ENCODE results near the gene LRP6.
A peak's percentile ranks its signal among the peaks of the same experiment; 100 is the strongest.
"Not testable (repeated sequence)": the region's sequence is repeated elsewhere in the genome, so short reads cannot be mapped to it uniquely, and the experiment has no call there.

LRP6 gene

DNA sequence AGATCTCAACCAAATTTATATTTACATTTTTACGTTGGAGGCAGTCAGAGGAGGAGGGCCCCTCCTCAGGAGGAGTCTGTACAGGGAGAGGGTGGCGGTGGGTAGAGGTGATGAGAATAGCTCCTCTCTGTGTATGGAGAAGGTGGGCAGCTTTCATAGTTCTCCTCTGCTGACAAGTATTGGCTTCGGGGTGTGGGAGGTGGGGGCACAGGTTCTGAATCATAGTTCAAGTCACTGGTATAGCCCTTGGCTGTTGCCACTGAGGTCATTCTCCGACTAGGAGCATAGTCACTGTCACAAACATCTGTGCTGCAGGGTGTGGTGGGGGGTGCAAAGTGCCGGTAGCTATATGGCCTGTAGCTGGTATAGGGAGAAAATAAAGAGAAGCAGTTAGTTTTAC is 145.8 kb downstream of the LRP6 start:
- DNase-seq (ENCODE audit: low spot score), result no peak

DNA sequence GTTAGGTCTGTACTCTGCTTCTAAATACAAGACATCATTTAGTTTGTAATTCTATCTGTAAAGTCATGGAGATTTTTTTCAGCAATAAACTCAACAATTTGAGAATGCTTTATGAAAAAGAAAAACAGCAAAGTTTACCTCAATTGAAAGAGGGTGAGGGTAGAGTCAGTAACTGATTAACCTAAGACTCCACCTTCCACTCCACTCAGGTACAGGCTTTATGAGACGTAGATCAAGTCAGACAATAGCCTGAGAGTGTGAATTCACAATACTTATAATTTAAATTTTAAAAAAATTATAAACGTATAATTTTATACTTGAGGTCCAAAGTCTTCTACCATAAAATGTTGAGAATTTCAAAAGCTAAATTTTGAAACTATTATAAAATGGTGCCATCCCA is 150.2 kb downstream of the LRP6 start:
- DNase-seq (ENCODE audit: low spot score), result no peak

DNA sequence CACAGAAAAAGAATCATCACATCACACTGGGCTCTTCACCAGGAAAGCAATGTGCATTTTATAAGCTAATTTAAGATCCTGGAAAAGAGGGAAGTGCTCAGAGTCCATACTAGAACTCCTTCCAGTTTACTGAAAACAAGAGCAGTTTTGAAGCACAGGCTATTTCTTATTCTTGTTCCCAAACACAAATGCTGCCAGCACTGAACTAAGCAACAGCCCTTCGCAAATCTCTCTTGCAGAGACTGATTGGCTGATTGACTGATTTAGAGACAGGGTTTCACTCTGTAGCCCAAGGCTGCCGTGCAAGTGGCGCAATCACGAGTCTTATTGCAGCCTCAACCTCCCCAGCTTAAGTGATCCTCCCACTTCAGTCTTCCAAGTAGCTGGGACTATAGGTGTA is 151.3 kb downstream of the LRP6 start:
- no peak for DNase-seq (ENCODE audit: low spot score)

DNA sequence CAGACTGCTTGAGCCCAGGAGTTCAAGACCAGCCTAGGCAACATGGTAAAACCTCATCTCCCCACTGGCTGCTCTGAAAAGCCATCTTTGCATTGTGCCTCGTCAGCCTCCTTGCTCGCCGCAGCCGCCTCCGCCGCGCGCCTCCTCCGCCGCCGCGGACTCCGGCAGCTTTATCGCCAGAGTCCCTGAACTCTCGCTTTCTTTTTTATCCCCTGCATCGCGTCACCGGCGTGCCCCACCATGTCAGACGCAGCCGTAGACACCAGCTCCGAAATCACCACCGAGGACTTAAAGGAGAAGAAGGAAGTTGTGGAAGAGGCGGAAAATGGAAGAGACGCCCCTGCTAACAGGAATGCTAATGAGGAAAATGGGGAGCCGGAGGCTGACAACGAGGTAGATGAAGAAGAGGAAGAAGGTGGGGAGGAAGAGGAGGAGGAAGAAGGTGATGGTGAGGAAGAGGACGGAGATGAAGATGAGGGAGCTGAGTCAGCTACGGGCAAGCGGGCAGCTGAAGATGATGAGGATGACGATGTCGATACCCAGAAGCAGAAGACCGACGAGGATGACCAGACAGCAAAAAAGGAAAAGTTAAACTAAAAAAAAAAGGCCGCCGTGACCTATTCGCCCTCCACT is 155.8 kb downstream of the LRP6 start:
- not testable (repeated sequence) for DNase-seq (ENCODE audit: low spot score)

DNA sequence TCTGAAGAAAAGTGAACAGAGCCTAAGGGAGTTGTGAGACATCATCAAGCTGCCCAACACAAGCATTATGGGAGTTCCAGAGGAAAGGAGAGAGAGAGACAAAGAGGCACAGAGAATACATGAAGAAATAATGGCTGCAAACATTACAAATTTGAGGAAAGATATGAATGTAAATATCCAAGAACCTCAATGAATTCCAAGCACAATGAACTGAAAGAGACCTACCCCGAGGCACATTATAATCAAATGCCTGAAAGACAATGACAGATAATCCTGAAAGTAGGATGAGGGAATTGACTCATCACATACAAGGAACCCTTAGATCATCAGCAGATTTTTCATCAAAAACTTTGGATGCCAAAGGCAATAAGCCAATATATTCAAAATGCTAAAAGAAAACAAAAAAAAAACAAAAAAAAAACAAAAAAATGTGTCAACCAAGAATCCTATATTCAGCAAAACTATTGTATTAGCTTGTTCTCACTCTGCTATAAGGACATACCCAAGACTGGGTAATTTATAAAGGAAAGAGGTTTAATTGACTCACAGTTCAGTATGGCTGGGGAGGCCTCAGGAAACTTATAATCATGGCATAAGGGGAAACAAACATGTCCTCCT is 158.3 kb downstream of the LRP6 start:
- DNase-seq (ENCODE audit: low spot score), result no peak

DNA sequence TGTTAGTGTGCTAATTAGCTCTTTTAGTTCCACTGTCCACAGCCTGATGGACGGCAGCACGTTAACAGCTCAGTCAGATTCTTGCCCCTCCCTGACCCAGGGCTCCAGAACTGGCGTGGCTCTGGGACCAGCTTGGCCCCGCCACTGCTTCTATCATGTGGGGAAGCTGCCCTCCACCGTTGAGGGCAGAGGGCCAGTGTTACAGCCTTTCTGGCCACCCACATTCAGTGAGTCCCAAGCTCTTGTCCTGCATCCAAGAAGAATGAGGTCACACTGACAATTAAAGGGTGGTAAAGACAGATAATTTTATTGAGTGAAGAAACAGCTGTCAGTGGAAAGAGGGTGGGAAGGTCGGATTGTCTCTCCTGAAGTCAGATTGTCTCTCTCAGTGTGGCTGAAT is 159.2 kb downstream of the LRP6 start:
- no peak for DNase-seq (ENCODE audit: low spot score)

DNA sequence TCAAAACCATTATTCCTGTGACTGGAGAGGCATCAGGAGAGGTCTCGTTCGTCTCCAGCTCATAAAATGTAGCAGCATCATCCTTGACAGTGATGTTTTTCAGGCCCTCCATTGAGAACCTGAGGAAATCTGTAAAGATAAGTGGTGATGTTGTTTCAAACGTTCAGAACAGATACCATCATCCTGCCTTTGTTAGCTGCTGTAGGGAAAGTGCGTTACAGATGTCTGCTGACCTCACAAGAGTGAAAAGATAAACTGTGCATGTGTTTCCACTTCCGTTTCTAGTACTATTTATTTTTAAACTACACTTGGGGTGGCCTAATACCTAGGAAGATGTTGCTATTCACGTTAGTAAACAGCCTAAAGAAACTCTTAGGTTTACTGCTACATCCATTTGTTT is 167.7 kb downstream of the LRP6 start:
- DNase-seq (ENCODE audit: low spot score), result no peak

DNA sequence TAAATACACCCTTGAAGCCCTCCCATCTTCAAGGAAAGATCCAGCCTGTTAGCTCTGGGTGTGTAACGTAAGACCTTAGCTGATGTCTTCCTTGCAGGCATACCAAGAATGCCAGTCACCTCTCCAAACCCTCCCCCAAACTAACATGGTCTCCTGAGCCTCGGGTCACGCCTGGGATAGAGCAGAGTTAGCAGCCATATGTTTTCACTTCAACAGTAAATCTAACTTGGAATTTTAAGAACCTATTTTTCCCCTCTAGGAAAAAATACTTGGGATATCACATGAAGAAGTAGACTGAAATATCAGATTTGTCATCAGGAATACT is 168.2 kb downstream of the LRP6 start:
- DNase-seq (ENCODE audit: low spot score), result no peak

DNA sequence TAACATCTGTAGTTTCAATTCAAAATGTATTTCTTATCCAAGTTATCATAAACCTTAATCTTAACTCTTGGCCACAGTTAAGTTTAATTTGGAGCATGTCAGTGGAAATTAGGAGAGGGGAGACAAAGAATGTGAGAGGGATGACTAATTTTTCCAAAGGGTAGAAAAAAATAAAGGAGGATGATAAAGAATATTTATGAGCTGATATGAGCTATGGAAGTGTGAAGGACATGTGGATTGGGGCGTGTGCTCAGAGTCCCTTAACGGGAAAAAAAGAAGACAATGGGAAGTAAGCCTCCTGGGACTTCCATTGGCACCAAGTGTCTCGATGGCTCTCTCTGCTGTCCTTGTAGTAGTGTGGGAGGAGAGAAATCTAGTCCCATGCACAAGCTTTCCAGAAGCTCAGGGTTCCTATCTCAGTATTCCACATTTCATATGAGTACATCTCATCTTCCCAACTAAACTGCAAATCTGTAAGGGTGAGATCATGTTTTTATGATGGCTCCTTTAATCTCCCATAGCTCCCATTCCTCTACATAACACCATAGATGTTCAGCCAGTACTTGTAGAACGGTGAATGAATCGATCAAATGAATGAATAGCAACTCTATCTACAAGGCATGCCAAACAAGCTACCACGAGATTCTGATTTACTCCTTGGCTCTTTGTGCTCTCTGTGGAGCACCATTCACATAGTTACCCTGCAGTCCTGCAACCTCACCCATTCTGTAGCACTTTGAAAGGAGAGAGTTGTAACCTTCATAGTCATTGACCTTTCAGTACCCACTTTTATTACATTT is 168.8 kb downstream of the LRP6 start:
- no peak for DNase-seq (ENCODE audit: low spot score)

DNA sequence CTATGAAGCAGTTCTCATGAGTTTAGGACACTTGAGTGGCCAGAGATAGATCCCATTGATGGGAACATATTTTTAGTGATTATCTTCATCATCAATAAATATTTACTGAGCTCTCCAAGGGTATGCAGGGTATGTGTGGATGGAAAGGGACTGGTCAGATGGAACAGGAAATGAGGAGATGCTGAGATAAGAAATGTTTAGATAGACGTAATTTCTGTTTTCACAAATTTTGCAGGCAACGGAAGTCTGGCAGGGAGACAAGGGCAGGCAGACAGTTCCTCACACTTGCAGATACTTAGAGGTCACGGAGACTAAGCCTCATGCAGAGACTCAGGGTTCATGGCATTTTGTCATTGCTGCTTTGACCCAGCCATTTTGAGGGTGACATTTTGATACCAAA is 171.8 kb downstream of the LRP6 start:
- DNase-seq (ENCODE audit: low spot score), result no peak

DNA sequence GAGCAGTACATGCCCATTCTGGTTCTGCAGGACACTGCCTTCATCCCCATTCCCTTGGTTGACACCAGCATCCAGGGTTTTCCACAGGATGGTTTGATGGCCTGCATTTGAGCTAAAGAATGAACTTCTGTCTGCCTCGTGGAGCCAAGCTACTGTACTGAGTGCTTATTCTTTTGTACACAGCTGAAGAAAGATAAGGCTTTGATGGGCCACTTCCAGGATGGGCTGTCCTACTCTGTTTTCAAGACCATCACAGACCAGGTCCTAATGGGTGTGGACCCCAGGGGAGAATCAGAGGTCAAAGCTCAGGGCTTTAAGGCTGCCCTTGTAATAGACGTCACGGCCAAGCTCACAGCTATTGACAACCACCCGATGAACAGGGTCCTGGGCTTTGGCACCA is 172.4 kb downstream of the LRP6 start:
- DNase-seq (ENCODE audit: low spot score), result no peak

DNA sequence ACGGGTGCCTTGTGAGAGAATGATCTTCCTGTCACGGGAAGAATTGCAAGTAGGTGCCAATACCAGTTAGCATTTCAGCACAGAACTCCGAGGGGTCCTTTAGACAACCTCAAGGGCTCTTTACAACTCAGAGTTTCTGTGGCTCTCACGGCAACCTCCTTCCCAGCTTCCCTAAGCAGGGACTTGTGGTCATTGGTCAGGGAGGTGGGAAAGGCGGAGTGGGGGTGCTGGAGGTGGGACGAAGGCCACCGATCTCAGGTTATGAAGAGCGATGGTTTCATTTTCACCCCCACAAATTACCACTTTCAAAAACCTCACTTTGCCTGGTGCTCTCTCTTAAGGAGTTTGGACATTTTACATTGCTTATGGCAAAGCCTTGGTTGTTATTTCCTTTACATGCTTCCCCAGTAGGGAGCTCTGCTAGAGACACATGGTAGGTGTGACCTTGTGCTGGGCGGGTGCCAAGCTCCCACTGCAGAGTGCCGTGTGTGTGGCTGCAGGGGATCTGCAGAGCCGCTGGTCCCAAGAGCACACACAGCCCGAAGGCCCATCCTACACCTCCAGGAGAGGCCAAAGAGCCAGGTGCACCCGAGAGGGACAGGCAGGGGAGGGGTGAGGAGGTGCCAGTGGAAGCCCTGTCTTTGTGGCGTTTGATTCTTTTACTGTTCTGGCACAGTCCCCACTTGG is 174.7 kb downstream of the LRP6 start:
- DNase-seq (ENCODE audit: low spot score), result no peak

DNA sequence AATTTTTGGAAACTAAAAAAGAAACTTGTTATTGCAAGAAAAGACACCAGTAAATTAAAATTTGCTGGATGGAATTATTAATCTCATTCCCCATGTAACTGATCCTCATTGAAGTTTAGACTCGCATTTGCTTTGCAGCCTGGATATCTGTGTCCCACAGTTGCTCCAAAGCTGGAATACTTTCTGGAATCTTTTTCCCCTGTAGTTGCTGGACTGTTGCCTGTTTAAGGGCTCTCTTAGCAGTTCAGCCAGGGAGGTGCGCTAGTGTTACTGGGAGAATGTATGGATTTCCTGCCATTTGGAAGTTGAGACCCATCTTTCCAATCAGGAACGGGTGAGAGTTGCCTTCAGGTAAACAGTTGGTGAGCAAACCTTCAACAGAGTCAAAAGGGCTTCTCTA is 175.8 kb downstream of the LRP6 start:
- no peak for DNase-seq (ENCODE audit: low spot score)

DNA sequence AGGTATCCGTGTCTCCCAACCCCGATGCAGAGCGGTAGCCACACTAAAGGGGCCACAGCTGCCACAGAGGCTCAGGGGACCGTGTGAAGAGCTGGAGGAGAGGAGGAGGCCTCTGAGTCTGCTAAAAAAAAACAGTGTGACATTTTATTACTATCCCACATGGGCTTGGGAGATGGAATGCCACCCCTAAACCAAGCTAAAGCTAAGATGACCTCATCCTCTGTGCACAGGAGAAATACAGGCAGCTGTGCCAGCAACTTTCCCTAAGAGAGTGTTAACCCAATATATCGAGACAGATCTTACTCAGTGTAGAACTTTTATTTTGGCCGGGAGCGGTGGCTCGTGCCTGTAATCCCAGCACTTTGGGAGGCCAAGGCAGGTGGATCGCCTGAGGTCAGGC is 178.1 kb downstream of the LRP6 start:
- DNase-seq (ENCODE audit: low spot score), result peak; percentile 26

DNA sequence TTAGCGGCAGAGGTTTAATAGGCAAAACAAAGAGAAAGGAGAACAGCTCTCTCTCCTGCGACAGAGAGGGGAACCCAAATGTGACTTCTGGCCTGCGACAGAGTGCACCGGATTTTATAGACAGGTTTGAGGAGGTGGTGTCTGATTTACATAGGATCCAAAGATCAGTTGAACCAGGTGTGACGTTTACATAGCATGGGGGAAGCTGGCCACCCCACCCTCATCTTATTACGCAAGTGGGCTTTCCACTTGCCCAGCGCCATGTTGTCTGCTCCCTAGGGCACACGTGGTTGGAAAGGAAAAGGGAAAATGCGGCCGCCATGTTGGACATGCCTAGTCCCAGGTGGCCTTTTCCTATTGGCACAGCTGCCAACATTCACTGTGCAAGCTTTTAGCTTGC is 178.7 kb downstream of the LRP6 start:
- DNase-seq (ENCODE audit: low spot score), result no peak

DNA sequence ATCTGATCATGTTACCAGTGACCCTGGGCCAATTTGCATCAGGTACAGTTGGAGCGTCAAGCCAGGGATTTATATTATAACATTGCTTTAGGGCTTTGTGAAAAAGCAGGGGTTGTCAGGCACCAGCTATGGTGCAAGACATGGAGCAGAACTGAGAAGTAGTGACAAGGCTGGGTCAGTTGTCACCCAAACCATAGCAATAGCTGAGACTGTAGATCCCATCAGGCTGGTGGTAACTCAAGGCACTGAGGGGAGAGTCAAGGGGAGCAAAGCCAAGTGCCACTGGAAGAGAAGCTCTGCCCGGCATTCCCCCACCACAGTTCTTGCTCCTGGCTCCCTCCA is 179.2 kb downstream of the LRP6 start:
- DNase-seq (ENCODE audit: low spot score), result no peak

DNA sequence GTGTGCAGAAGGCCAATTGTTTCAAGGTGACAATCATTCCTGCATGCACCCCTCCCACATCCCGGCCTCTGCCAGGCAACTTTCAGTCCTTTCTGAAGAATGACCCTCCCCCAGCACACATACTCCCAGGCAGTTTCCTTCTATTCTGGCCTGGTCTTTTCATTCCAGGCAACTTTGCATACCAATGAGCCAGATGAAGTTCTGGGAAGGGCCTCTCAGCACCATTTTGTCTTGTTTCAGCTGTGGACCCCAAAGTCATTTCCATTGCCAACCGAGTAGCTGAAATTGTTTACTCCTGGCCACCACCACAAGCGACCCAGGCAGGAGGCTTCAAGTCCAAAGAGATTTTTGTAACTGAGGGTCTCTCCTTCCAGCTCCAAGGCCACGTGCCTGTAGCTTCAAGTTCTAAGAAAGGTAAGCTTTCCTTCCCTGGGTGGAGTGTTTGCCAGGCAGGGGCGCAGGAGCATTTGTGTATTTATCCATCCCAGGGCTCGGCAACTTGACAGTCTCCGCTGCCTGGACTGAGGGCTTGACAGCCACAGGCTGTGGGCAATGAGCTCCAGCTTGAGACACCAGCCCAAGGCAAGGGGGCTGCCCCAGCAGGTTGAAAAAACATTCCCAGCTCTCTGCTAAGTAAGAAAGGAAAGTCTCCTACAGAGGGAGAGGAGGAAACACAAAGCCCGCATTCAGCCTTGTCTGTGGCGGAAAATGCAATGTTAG is 179.7 kb downstream of the LRP6 start:
- no peak for DNase-seq (ENCODE audit: low spot score)

DNA sequence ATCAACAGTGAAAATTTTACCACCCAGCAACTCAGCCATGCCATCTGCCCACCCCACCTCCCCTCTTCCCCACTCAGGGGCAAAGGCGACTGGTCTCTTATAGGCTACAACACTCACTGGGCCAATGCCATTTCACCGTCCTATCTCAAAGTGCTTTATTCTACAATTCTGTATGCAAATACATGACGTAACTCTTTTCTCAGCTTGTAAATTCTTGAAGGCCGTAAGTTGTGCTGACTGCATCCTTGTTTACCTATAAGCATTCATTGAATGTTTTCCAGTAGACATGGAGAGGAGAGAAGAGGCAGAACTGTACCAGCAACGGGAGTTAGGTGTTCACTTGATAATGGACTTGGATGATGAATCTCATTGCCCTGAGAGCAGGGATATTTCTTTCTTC is 180.5 kb downstream of the LRP6 start:
- no peak for DNase-seq (ENCODE audit: low spot score)

DNA sequence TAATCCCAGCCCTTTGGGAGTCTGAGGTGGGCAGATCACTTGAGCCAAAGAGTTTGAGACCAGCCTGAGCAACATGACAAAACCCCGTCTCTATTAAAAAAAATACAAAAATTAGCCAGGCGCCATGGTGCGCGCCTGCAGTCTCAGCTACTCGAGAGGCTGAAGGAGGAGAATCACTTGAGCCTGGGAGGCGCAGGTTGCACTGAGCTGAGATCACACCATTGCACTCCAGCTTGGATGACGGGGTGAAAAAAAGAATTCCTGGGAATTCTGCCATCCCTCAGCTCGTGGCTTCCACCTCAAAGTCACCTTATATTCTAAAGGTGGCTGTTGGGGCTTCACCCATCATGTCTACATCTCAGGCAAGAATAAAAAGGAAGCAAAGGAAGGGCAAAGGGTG is 183.2 kb downstream of the LRP6 start:
- DNase-seq (ENCODE audit: low spot score), result no peak

DNA sequence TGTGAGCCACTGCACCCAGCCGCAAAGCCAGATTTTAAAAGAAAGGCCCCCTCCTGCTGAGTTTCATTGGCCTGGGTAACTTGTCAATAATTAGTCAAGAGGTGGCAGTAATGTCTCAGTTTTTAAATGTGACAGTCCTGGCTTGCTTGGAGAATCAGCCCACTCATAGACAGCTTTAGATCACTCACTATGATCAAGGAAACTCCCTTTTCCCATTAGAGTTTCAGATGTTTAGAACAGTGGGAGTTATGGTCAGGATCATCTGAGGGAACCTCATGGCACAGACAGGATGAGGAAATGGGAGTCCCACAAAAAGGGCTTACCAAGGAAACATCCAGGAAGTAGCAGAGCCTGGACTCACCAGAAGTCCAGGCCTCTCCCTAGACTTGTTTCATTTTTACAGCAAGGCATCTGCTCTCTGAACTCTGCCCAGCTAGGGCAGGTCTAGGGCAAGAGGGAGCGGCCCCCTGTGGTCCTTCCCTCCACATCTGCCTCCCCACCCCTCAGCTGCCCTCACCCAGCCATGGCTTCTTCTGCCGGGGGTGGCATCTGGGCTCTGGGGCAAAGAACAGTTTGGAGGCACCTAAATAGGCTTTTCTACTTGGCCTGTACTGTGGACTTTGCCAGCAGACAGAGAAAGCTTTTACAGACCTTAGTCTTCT is 184.9 kb downstream of the LRP6 start:
- DNase-seq (ENCODE audit: low spot score), result peak; percentile 61

DNA sequence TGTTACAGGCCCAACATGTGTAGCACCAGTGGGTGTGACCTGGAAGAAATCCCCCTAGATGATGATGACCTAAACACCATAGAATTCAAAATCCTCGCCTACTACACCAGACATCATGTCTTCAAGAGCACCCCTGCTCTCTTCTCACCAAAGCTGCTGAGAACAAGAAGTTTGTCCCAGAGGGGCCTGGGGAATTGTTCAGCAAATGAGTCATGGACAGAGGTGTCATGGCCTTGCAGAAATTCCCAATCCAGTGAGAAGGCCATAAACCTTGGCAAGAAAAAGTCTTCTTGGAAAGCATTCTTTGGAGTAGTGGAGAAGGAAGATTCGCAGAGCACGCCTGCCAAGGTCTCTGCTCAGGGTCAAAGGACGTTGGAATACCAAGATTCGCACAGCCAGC is 187.6 kb downstream of the LRP6 start:
- no peak for DNase-seq (ENCODE audit: low spot score)

Measured in AG08396 (cell line).